Activated CD8-positive, alpha-beta memory T cell treated with anti-CD3 and anti-CD28 coated beads, Interleukin-2, amount 10 ng/mL, durations not matched to agents 7 days and 5 days (primary cell): ENCODE measurements around the gene CREG2. TPM values are rescaled to one million over a fixed set of nuclear protein-coding genes. Genes with fewer than 3 reads are reported as not detected.
"Not testable (repeated sequence)": the region's sequence is repeated elsewhere in the genome, so short reads cannot be mapped to it uniquely, and the experiment has no call there.

Experiments used
- ATAC-seq: fragments of 150-1000 bp; cut with Tn5 transposase; one replicate; pipeline ENCODE4 v1.10.0; 2021; ENCODE audit warnings: moderate library complexity
- CTCF ChIA-PET: fragments of 350-600 bp; sonication (Branson Sonifier 250); formaldehyde crosslinking; loops from one replicate; lab custom pipeline; 2021; ENCODE audit warnings: antibody characterized with exemption; lab: Charles Lee
- DNase-seq: peaks from one replicate; pipeline ENCODE4 v3.0.0-alpha.2; 2020
- H3K27ac Mint-ChIP-seq: one replicate; pipeline ENCODE4 v1.8.0; 2021; ENCODE audit warnings: mild to moderate bottlenecking, mixed read lengths
- H3K27me3 Mint-ChIP-seq: one replicate; pipeline ENCODE4 v1.8.0; 2021; ENCODE audit warnings: mixed read lengths
- H3K36me3 Mint-ChIP-seq: one replicate; pipeline ENCODE4 v1.8.0; 2021; ENCODE audit warnings: mild to moderate bottlenecking, mixed read lengths
- H3K4me1 Mint-ChIP-seq: one replicate; pipeline ENCODE4 v1.8.0; 2021; ENCODE audit warnings: mixed read lengths
- H3K4me3 Mint-ChIP-seq: one replicate; pipeline ENCODE4 v1.8.0; 2021; ENCODE audit warnings: mild to moderate bottlenecking, moderate library complexity, mixed read lengths
- H3K9me3 Mint-ChIP-seq: one replicate; pipeline ENCODE4 v1.8.0; 2022; ENCODE audit warnings: low read depth, mixed read lengths
- total RNA-seq, 2 experiments: library from RNA; stranded (reverse); gene quantifications; one replicate each; pipeline ENCODE4 v1.2.3, GENCODE V29; 2021

Gene CREG2
- total RNA-seq, 2 experiments from 2014 or later = not detected

DNA sequence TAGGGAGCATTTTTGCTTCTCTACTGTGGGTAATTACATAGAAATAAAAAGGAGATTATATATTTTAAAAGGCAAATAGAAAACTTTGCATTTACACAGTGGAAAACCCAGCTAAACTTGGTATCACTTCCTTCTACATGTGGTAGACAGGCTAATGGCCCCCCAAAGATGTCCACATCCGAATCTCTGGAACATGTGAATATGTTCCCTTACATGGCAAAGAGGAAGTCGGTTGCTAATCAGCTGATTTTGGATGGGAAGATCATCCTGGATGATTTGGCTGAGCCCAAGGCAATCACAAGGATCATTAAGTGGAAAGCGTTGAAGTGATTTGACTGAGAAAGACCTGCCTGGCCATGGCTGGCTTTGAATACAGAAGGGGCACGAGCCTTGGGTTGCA lies 26.2 kb downstream of the CREG2 start:
- ATAC-seq = no peak
- Mint-ChIP-seq H3K36me3 (no peaks in the 10 kb centered on the region), H3K27ac (peak overlapping the region; percentile 69), H3K9me3 (no peaks in the 10 kb centered on the region), H3K27me3 (no peaks in the 10 kb centered on the region), H3K4me3 (peak overlapping the region; percentile 3), H3K4me1 (peaks cover 28% of the 10 kb centered on the region)
- CTCF ChIA-PET = interaction anchor here (1.1 to 3.7 kb wide), 8 partner anchors 8 to 114 kb away, joined by 3 to 32 read pairs (median 14); partner anchors contain the start of genes CNOT11, CREG2 and RFX8
- no peak for DNase-seq

DNA sequence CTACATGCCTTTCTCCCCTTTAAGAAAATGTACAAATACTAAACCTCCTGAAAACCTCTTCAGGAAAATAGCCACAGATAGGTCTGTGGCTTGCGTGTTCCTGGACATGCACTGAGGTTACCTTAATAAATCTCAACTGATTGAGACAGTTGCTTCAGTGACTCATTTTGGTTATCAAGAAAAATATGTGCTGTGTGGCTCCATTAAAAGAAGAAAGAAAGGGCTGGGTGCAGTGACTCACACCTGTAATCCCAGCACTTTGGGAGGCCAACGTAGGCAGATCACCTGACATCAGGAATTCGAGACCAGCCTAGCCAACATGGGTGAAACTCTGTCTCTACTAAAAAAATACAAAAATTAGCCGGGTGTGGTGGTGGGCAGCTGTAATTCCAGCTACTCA lies 27.1 kb downstream of the CREG2 start:
- ATAC-seq (no peak), DNase-seq (no peak)
- CTCF ChIA-PET = interaction anchor here (1.0 to 3.7 kb wide), 3 partner anchors 9 to 31 kb away, joined by 3 to 32 read pairs (median 13); no protein-coding TSS in a partner anchor
- no peaks in the 10 kb centered on the region for H3K27me3 Mint-ChIP-seq
- peaks cover 28% of the 10 kb centered on the region for H3K4me1 Mint-ChIP-seq
- no peak overlapping the region for H3K4me3 Mint-ChIP-seq
- H3K27ac Mint-ChIP-seq = peak overlapping the region; percentile 25
- H3K9me3 Mint-ChIP-seq = no peaks in the 10 kb centered on the region
- H3K36me3 Mint-ChIP-seq = no peaks in the 10 kb centered on the region

DNA sequence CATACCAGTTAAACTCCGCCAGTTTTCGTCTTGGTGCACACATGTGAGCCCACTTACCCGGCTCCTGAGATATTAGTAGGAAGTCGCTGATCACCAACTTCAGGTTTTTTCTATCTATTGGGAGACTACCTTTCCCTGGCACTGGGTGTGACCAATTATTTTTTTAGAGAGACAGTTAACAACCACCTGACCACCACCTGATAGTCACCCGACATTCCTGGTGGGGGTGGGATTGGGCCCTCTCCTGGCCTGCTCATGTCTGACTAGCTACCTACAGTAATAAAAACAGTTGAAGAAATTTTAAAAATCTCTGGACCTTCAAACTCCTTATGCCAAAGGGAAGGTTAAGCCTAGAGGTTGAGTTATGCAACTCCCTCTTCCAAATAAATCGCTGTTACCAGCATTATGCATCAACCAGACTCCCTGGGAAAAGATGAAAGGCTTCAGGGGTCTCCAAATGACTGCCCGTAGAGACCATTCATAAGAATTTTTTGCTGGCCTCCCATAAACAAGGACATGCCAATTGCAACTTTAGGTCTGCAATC lies 27.8 kb downstream of the CREG2 start:
- no peak overlapping the region for H3K4me3 Mint-ChIP-seq
- H3K27ac Mint-ChIP-seq = no peak overlapping the region
- no peaks in the 10 kb centered on the region for H3K9me3 Mint-ChIP-seq
- no peak for DNase-seq
- H3K27me3 Mint-ChIP-seq = no peaks in the 10 kb centered on the region
- CTCF ChIA-PET = interaction anchor here (1.0 to 1.4 kb wide), 2 partner anchors 8 to 11 kb away, joined by 3 to 4 read pairs; no protein-coding TSS in a partner anchor
- H3K36me3 Mint-ChIP-seq = no peaks in the 10 kb centered on the region
- ATAC-seq = no peak
- peaks cover 28% of the 10 kb centered on the region for H3K4me1 Mint-ChIP-seq

DNA sequence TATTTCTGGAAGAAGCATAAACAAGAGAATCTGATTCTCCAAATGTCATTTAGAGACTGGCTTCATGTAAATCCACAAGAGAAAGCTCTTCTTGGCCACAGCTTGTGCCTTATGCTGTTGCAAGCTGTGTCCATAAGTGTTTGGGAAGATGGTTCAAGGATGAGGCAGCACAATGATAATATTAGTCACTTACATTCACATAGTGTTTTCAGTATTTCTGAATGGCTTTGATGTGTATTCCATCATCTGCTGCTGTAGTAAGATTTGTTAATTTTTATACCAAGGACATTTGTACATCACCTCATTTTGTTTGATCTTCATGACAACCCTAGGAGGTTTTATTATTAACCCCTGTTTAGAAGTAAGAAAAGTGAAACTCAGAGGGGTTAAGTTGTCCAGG lies 29.9 kb downstream of the CREG2 start:
- H3K4me1 Mint-ChIP-seq = peaks cover 25% of the 10 kb centered on the region
- H3K9me3 Mint-ChIP-seq = no peaks in the 10 kb centered on the region
- CTCF ChIA-PET = interaction anchor here (2.2 kb wide), 1 partner anchor 15 kb away, joined by 9 read pairs; no protein-coding TSS in a partner anchor
- ATAC-seq (no peak), DNase-seq (no peak)
- H3K27me3 Mint-ChIP-seq = peaks cover 7% of the 10 kb centered on the region
- H3K27ac Mint-ChIP-seq = no peak overlapping the region
- no peaks in the 10 kb centered on the region for H3K36me3 Mint-ChIP-seq
- H3K4me3 Mint-ChIP-seq = no peak overlapping the region

DNA sequence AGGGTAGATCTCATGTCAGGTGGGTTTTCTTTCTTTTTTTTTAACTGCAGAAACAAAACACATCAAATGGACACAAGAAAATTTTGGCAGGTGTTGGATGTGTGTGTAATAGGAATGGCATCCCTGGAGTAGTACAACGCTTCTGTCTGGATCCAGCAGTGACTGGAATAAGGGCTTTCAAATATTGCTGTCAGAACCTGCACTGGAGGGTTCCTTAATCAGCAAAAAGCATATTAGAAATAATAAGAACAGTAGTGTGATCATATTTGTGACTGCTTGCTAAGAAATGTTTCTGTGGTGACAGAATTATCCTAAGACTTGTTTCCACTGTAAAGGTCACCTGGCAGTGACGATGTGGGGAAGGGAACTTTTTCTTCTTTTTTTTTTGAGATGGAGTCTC lies 30.8 kb downstream of the CREG2 start:
- Mint-ChIP-seq H3K27ac (no peak overlapping the region), H3K4me1 (peaks cover 16% of the 10 kb centered on the region), H3K9me3 (no peaks in the 10 kb centered on the region), H3K27me3 (peaks cover 7% of the 10 kb centered on the region), H3K36me3 (no peaks in the 10 kb centered on the region), H3K4me3 (no peak overlapping the region)
- DNase-seq (no peak), ATAC-seq (no peak)
- CTCF ChIA-PET = no interaction called here

DNA sequence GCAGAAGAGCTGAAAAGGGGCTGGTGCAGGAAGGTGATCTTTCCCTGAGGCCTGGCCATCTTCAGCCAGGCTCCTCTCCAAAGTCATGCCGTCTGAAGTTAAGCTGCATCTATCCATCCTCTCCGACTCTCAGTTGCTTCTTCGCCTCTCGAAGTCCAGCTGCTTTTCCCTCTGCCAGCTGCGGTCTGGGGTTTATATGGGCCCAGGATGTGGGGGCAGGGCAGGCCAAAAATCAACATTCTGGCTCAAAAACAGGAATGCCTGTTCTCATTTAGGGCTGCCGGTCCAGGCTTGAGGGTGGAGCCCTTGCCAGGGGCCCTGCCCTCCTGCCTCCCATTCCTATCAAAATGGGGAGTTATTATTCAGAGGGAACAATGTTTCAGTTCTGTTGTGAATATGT lies 31.2 kb downstream of the CREG2 start:
- H3K36me3 Mint-ChIP-seq = no peaks in the 10 kb centered on the region
- H3K4me3 Mint-ChIP-seq = no peak overlapping the region
- peaks cover 11% of the 10 kb centered on the region for H3K4me1 Mint-ChIP-seq
- no peak overlapping the region for H3K27ac Mint-ChIP-seq
- H3K9me3 Mint-ChIP-seq = no peaks in the 10 kb centered on the region
- CTCF ChIA-PET = no interaction called here
- ATAC-seq (no peak), DNase-seq (no peak)
- peaks cover 7% of the 10 kb centered on the region for H3K27me3 Mint-ChIP-seq

DNA sequence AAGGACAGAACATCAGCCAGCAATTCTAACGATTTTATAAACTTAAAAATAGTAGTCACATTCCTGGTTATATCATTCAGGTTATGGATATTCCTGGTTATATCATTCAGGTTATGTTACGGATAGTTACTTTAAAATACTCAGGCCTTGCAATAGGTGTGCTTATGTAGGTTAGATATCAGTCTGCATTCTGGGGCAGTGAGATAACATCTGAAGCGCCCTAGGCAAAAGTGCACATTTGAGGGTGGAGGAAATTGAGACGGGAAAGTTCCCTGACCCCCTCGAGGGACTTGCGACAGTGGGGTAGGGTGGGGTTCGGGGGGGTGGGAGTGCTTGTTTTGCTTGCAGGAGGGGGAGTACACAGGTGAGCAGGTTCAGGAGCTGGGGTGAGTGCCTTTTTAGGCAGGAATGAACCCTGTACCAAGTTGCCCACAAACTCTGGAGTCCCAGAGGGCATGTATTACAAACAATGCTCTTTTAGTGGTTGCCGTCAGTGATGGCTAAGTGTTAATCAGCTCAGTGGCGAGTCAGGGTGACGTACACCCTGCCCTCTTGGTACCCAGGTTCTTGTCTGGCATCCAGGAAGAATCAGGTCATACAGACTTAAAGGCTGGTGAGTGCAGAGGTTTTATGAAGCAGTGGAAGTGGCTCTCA lies 31.8 kb downstream of the CREG2 start:
- no peak for DNase-seq
- Mint-ChIP-seq H3K36me3 (no peaks in the 10 kb centered on the region), H3K4me3 (no peak overlapping the region), H3K27me3 (peaks cover 7% of the 10 kb centered on the region), H3K9me3 (no peaks in the 10 kb centered on the region), H3K4me1 (peaks cover 9% of the 10 kb centered on the region), H3K27ac (no peak overlapping the region)
- CTCF ChIA-PET = no interaction called here
- no peak for ATAC-seq

DNA sequence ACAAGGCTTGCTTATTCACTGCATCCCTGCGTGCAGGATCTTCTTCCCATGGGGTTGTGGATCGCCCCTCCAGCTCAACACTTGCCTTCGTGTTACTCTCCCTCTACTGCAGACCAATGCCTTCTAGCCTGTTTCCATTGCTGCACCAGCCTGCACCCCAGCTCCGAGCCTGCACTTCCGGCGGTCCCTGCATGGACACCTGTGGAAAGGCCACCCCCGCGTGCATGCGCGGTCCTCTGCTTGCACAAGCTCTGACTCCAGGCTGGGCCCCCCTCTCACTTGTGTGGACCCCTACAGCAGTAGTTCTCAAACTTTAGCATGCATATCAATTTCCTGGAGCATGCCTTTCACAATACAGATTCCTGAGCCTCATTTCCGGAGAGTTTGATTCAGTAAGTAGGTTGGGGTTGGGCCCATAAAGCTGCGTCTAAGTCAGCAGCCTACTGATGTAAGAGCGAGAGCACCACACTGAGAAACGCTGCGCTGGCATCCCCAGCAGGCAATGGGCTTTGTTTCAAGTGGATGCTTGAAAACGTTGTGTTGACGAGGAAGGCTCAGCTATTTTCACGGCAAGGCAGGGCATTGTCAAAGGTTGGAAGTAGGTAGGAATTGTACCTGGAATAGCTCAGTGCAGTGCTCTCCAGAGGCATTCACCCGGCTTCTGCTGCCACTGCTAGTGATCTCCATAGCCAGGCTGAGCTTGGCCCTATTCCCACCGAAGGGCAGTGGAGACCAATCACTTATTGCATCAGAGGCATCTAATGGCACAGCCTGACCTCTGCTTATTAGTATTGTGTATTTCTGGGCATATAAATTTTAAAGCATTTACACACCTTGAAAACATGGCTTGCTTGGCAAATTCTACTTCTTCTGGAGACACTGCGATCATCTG lies 32.6 kb downstream of the CREG2 start:
- no peak for ATAC-seq
- peaks cover 7% of the 10 kb centered on the region for H3K27me3 Mint-ChIP-seq
- no peak overlapping the region for H3K27ac Mint-ChIP-seq
- H3K36me3 Mint-ChIP-seq = no peaks in the 10 kb centered on the region
- CTCF ChIA-PET = interaction anchor here (4.7 kb wide), 1 partner anchor 12 kb away, joined by 27 read pairs; no protein-coding TSS in a partner anchor
- peaks cover 4% of the 10 kb centered on the region for H3K4me1 Mint-ChIP-seq
- H3K9me3 Mint-ChIP-seq = no peaks in the 10 kb centered on the region
- no peak overlapping the region for H3K4me3 Mint-ChIP-seq
- DNase-seq = no peak

DNA sequence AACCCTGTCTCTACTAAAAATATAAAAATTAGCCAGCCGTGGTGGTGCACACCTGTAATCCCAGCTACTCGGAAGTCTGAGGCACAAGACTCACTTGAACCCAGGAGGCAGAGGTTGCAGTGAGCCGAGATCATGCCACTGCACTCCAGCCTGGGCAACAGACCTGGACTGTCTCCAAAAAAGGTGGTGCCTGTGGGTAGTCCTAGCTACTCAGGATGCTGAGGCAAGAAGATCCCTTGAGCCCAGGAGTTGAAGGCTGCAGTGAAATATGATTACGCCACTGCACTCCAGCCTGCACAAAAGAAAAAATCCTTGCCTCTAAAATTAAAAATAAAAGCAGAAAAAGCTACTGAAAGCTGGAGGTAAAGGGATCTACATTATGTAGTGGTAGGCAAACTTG lies 34.7 kb downstream of the CREG2 start:
- H3K4me1 Mint-ChIP-seq, H3K9me3 Mint-ChIP-seq, H3K4me3 Mint-ChIP-seq, DNase-seq, ATAC-seq, H3K27ac Mint-ChIP-seq, H3K36me3 Mint-ChIP-seq, H3K27me3 Mint-ChIP-seq: not testable (repeated sequence)
- CTCF ChIA-PET = interaction anchor here (1.2 to 4.7 kb wide), 2 partner anchors 9 to 10 kb away, joined by 5 to 27 read pairs; no protein-coding TSS in a partner anchor

DNA sequence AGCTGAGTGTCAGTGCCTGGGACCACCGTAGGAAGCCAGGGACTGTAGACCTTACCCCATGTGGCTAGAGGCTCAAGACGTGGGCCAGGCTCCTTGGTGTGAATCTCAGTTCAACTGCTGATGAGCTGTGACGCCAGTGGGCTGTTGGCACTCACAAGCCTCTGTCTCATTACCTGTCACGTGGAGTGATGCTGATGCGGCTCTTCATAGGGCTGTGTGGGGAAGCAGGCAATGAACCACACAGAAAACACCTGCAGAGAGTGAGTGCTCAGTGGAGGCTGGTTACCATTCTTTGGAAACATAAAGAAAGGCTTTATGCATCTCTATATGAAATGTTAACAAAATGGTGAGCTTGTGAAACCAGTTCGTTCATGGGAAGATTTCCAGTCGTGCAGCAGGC lies 36.1 kb downstream of the CREG2 start:
- Mint-ChIP-seq H3K27ac (no peak overlapping the region), H3K27me3 (peaks cover 7% of the 10 kb centered on the region)

DNA sequence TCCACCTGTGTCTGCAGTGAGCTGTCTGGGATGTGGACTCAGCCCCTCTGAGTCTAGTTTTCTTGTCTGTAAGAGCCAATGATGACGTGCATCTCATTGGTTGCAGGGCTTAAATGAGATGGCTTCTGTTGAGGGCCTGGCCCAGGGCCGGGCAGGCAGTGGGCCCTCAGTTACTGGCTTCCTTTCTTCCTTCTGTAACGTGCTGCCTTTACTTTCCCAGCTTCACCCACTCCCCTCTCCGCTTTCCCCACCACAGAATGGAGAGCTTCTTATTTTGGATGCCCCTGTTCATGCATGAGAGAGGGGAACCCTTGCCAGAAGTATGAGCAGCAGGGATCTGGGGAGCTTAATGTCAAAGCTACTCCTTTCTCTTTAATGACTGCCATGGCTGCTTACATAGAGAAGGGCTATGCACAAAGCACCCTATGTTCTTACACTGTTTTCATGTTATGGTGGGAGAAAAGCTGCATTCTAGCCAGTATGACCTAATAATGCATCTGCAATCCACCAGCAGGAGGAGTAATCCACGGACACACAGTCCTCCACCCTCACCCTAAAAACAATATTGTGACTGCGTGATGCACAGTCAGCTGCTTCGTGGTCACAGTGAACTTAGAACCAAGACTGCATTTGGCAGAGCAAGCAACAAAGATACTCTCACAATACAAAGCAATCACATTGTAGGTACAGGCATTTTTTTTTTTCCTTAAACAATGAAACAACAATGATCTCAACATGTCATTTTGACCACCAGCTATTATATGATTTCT lies 37.2 kb downstream of the CREG2 start:
- H3K27me3 Mint-ChIP-seq = peaks cover 7% of the 10 kb centered on the region
- CTCF ChIA-PET = interaction anchor here (1.1 to 4.7 kb wide), 9 partner anchors 8 to 417 kb away, joined by 3 to 27 read pairs (median 6); partner anchors contain the start of gene CREG2
- H3K4me1 Mint-ChIP-seq = peaks cover 5% of the 10 kb centered on the region
- ATAC-seq (no peak), DNase-seq (no peak)
- no peak overlapping the region for H3K27ac Mint-ChIP-seq
- no peaks in the 10 kb centered on the region for H3K36me3 Mint-ChIP-seq
- no peak overlapping the region for H3K4me3 Mint-ChIP-seq
- H3K9me3 Mint-ChIP-seq = no peaks in the 10 kb centered on the region

More for the DNA sequence above, 36.1 kb downstream of the CREG2 start:
- Mint-ChIP-seq H3K9me3 (no peaks in the 10 kb centered on the region), H3K36me3 (no peaks in the 10 kb centered on the region), H3K4me1 (peaks cover 5% of the 10 kb centered on the region), H3K4me3 (no peak overlapping the region)
- ATAC-seq (no peak), DNase-seq (no peak)
- CTCF ChIA-PET = interaction anchor here (1.0 to 4.7 kb wide), 3 partner anchors 9 to 416 kb away, joined by 3 to 27 read pairs (median 3); no protein-coding TSS in a partner anchor

DNA sequence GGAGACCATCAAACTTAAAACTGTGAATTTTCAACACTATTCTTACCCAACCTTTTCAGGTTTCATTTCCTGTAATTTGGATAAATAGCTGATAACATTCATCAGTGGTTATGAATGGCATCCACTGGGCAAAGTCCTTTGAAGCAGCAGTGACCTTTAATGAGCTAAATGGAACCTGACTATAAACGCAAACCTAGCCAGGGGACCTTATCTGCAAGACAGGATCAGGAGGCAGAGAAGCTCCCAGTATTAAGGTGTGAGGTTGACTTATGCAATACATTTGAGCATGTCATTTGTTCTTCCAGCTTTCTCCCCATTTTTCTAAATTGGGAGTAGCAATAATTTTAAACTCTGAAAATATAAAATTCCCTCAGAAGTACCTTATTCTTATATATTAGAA lies 38.4 kb downstream of the CREG2 start:
- peaks cover 5% of the 10 kb centered on the region for H3K4me1 Mint-ChIP-seq

More for the DNA sequence above, 38.4 kb downstream of the CREG2 start:
- Mint-ChIP-seq H3K9me3 (no peaks in the 10 kb centered on the region), H3K27ac (no peak overlapping the region), H3K27me3 (peaks cover 7% of the 10 kb centered on the region), H3K4me3 (no peak overlapping the region), H3K36me3 (no peaks in the 10 kb centered on the region)
- CTCF ChIA-PET = interaction anchor here (1.3 to 2.8 kb wide), 6 partner anchors 10 to 70 kb away, joined by 3 to 16 read pairs (median 5); partner anchors contain the start of gene CREG2
- no peak for DNase-seq
- no peak for ATAC-seq
